PFSK-1 (cell line): Measurements from ENCODE around the gene SEC14L5.

Experiments used
- FOXP2 ChIP-seq: optimal IDR thresholded peaks from 2 replicates; pipeline ENCODE3; 2011; ENCODE audit warnings: borderline replicate concordance, control low read depth, inconsistent platforms; ENCODE audit not compliant: insufficient read depth; ENCODE audit errors: extremely low read length, extremely low read depth
- POLR2AphosphoS5 ChIP-seq: IDR thresholded peaks from 2 replicates; pipeline ENCODE4 v1.6.1; 2012; ENCODE audit warnings: low read depth, mild to moderate bottlenecking, control low read depth, low read length, moderate library complexity
- REST ChIP-seq, 2 experiments: IDR thresholded peaks; 2 replicates each; pipeline versions ENCODE4 v1.6.1 to v1.8.0; 2011 to 2012; ENCODE audit warnings: low read depth in 2 of 2, low read length in 2 of 2, control low read depth in 1 of 2, inconsistent platforms in 1 of 2, mild to moderate bottlenecking in 1 of 2, moderate library complexity in 1 of 2; ENCODE audit not compliant: insufficient read depth in 1 of 2
- SIN3A ChIP-seq: IDR thresholded peaks from 2 replicates; pipeline ENCODE4 v1.6.1; 2012; ENCODE audit warnings: mild to moderate bottlenecking, low read length, moderate library complexity, borderline replicate concordance; ENCODE audit not compliant: insufficient read depth
- TAF1 ChIP-seq: IDR thresholded peaks from 2 replicates; pipeline ENCODE4 v1.6.1; 2012; ENCODE audit warnings: low read length, control low read depth, borderline replicate concordance; ENCODE audit not compliant: insufficient read depth

Gene SEC14L5

GRCh38 chr16:4922721-4923342, 35.3 kb upstream of the SEC14L5 start:
- TF ChIP-seq POLR2AphosphoS5 (no peak), TAF1 (no peak), SIN3A (no peak), FOXP2 (no peak), REST (IDR thresholded peaks at IDR 0.05; ENCODE audit: insufficient read depth in 1 of 2, low read depth in 2 of 2, low read length in 2 of 2) (no peak)

GRCh38 chr16:4923853-4924252, 34.3 kb upstream of the SEC14L5 start:
- TF ChIP-seq SIN3A, result no peak
- no peak for TF ChIP-seq REST (IDR thresholded peaks at IDR 0.05; ENCODE audit: insufficient read depth in 1 of 2, low read depth in 2 of 2, low read length in 2 of 2)
- no peak for TF ChIP-seq FOXP2
- TF ChIP-seq TAF1, result no peak
- TF ChIP-seq POLR2AphosphoS5, result no peak

- TF ChIP-seq SIN3A (no peak), FOXP2 (no peak), TAF1 (no peak), REST (IDR thresholded peaks at IDR 0.05; ENCODE audit: insufficient read depth in 1 of 2, low read depth in 2 of 2, low read length in 2 of 2) (no peak), POLR2AphosphoS5 (no peak)
Observed at GRCh38 chr16:4924593-4925292, 33.4 kb upstream of the SEC14L5 start.

GRCh38 chr16:4925293-4925607, 32.9 kb upstream of the SEC14L5 start:
- TF ChIP-seq SIN3A, result no peak
- no peak for TF ChIP-seq TAF1
- TF ChIP-seq POLR2AphosphoS5, result no peak
- no peak for TF ChIP-seq REST (IDR thresholded peaks at IDR 0.05; ENCODE audit: insufficient read depth in 1 of 2, low read depth in 2 of 2, low read length in 2 of 2)
- TF ChIP-seq FOXP2, result no peak

- TF ChIP-seq SIN3A, result no peak
- TF ChIP-seq REST (IDR thresholded peaks at IDR 0.05; ENCODE audit: insufficient read depth in 1 of 2, low read depth in 2 of 2, low read length in 2 of 2), result no peak
- no peak for TF ChIP-seq POLR2AphosphoS5
Observed at GRCh38 chr16:4925791-4926190, 32.3 kb upstream of the SEC14L5 start.
